ENCODE results near the gene FZD4.

The FZD4 gene

DNA sequence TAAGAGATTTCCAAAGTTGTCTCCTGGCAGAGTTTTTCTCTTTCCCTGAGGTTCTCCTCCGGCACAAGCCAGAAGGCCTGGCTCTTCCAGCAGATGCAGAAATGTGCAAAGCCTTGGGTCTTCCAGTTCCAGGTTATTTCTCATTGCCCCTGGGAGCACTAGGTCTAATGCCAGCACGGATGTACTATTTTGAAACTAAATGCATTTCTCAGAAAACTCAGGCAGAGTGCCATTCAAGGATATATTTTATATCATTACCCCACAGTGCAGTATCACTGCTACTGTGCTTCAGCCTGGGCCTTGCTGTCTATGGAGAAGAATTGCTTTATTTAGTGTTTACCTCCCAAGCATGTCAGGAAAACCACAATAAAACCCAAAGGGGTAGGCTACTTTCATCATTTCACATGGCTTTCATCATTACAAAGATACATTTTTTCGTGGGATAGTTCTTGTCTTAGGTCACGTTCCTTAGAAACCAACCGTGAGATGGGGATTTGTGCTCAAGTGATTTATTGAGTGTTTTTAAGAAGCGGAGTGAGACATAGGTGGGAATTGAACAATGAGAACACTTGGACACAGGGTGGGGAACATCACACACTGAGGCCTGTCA lies 22.4 kb upstream of the FZD4 start (continued):
- TF ChIP-seq, protein P1, sequence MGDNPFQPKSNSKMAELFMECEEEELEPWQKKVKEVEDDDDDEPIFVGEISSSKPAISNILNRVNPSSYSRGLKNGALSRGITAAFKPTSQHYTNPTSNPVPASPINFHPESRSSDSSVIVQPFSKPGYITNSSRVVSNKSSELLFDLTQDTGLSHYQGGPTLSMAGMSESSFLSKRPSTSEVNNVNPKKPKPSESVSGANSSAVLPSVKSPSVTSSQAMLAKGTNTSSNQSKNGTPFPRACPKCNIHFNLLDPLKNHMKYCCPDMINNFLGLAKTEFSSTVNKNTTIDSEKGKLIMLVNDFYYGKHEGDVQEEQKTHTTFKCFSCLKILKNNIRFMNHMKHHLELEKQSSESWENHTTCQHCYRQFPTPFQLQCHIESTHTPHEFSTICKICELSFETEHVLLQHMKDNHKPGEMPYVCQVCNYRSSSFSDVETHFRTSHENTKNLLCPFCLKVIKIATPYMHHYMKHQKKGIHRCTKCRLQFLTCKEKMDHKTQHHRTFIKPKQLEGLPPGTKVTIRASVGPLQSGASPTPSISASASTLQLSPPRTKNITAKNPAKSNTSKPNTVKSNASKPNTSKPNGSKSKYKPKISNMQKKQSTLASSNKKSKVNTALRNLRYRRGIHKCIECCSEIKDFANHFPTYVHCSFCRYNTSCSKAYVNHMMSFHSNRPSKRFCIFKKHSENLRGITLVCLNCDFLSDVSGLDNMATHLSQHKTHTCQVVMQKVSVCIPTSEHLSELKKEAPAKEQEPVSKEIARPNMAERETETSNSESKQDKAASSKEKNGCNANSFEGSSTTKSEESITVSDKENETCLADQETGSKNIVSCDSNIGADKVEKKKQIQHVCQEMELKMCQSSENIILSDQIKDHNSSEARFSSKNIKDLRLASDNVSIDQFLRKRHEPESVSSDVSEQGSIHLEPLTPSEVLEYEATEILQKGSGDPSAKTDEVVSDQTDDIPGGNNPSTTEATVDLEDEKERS (tag by site-specific recombination; IDR thresholded peaks at IDR 0.05) = no peak
- no peak for TF ChIP-seq KLF7 (tag by site-specific recombination; IDR thresholded peaks at IDR 0.05; ENCODE audit: borderline replicate concordance)
- TF ChIP-seq ZNF311 (tag by site-specific recombination; IDR thresholded peaks at IDR 0.05; ENCODE audit: borderline replicate concordance) = no peak
- TF ChIP-seq ZSCAN16 (tag by site-specific recombination; IDR thresholded peaks at IDR 0.05) = no peak
- no peak for TF ChIP-seq ZIC2 (tag by site-specific recombination; IDR thresholded peaks at IDR 0.05)
- TF ChIP-seq ZBTB48 (tag by site-specific recombination; IDR thresholded peaks at IDR 0.05) = no peak
- TF ChIP-seq ZNF112 (tag by site-specific recombination; IDR thresholded peaks at IDR 0.05) = no peak
- no peak for TF ChIP-seq ZNF416 (tag by site-specific recombination; IDR thresholded peaks at IDR 0.05)
- TF ChIP-seq, protein P2, sequence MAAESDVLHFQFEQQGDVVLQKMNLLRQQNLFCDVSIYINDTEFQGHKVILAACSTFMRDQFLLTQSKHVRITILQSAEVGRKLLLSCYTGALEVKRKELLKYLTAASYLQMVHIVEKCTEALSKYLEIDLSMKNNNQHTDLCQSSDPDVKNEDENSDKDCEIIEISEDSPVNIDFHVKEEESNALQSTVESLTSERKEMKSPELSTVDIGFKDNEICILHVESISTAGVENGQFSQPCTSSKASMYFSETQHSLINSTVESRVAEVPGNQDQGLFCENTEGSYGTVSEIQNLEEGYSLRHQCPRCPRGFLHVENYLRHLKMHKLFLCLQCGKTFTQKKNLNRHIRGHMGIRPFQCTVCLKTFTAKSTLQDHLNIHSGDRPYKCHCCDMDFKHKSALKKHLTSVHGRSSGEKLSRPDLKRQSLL (tag by site-specific recombination; IDR thresholded peaks at IDR 0.05) = no peak
- no peak for TF ChIP-seq SCRT2 (tag by site-specific recombination; IDR thresholded peaks at IDR 0.05)

DNA sequence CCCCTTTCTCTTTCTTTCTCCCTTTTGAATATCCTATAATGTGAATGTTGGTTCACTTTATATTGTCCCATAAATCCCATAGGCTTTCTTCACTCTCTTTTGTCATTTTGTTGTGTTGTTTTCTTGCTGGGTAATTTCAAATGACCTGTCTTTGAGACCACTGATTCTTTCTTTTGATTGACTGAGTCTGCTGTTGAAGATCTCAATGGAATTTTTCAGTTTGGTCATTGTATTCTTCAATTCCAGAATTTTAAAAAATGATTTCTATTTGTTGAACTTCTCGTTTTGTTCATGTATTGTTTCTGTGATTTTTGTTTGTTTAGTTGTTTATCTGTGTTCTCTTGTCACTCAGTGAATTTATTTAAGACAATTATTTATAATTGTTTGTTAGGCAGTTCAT lies 17.5 kb upstream of the FZD4 start:
- no peak overlapping the region for H3K4me3 ChIP-seq (ENCODE audit: low read depth, low read length)
- ChIA-PET CTCF (no interaction called here), POLR2A (no interaction called here)
- TF ChIP-seq ZNF366 (tag by site-specific recombination; conservative IDR thresholded peaks at IDR 0.05) = no peak
- TF ChIP-seq SETDB1 (IDR thresholded peaks at IDR 0.05; ENCODE audit: insufficient read length, low read length) = peak; percentile 80
- no peak for TF ChIP-seq GLIS2 (tag by site-specific recombination; IDR thresholded peaks at IDR 0.05)
- no peaks in the 10 kb centered on the region for H3K4me1 ChIP-seq (ENCODE audit: control insufficient read depth, insufficient read depth, low read length)
- H3K9me3 ChIP-seq (ENCODE audit: control insufficient read depth, insufficient read depth, low read depth, low read length) = no peaks in the 10 kb centered on the region
- no peak overlapping the region for H3K27ac ChIP-seq (ENCODE audit: extremely low read depth, low read depth, low read length)
- H3K36me3 ChIP-seq (ENCODE audit: control insufficient read depth in 2 of 2, insufficient read depth in 1 of 2, low read length in 2 of 2) = no peaks in the 10 kb centered on the region

DNA sequence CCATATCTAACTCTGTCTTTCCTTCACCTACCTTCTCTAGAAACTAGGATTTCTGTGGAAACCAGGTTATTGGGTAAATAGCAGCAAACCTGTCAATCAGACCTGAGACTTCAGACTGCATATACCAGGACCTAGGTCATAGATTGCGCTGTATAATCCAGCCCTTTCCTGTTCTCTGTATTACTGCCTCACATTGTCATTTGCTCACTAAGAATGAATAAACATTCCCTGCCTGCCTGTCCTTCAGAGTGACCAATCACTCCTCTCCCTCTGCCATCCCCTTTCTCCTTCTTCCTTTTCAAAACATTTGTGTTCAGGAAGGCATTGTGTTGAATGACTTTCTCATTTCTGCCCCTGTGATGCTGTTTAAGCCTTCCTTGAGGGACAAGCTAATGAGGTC lies 14.1 kb upstream of the FZD4 start:
- H3K9me3 ChIP-seq (ENCODE audit: control insufficient read depth, insufficient read depth, low read depth, low read length) = no peaks in the 10 kb centered on the region
- no peak overlapping the region for H3K4me3 ChIP-seq (ENCODE audit: low read depth, low read length)
- no peaks in the 10 kb centered on the region for H3K36me3 ChIP-seq (ENCODE audit: control insufficient read depth in 2 of 2, insufficient read depth in 1 of 2, low read length in 2 of 2)
- H3K27ac ChIP-seq (ENCODE audit: extremely low read depth, low read depth, low read length) = no peak overlapping the region
- ChIA-PET CTCF (no interaction called here), POLR2A (no interaction called here)
- H3K4me1 ChIP-seq (ENCODE audit: control insufficient read depth, insufficient read depth, low read length) = no peaks in the 10 kb centered on the region
- TF ChIP-seq ZNF785 (tag by site-specific recombination; IDR thresholded peaks at IDR 0.05) (no peak), BCL11A (tag by site-specific recombination; IDR thresholded peaks at IDR 0.05; ENCODE audit: low read depth) (no peak), ZNF530 (tag by site-specific recombination; IDR thresholded peaks at IDR 0.05; ENCODE audit: low read depth) (no peak), RBAK (tag by site-specific recombination; IDR thresholded peaks at IDR 0.05) (no peak), ZNF558 (tag by site-specific recombination; IDR thresholded peaks at IDR 0.05) (no peak), ZNF544 (tag by site-specific recombination; IDR thresholded peaks at IDR 0.05) (no peak), HOXD13 (CRISPR knock-in tag; IDR thresholded peaks at IDR 0.05; ENCODE audit: borderline replicate concordance) (no peak), ZSCAN16 (tag by site-specific recombination; IDR thresholded peaks at IDR 0.05) (no peak), ZNF214 (tag by site-specific recombination; IDR thresholded peaks at IDR 0.05; ENCODE audit: borderline replicate concordance) (no peak)
- TF ChIP-seq, protein P3, sequence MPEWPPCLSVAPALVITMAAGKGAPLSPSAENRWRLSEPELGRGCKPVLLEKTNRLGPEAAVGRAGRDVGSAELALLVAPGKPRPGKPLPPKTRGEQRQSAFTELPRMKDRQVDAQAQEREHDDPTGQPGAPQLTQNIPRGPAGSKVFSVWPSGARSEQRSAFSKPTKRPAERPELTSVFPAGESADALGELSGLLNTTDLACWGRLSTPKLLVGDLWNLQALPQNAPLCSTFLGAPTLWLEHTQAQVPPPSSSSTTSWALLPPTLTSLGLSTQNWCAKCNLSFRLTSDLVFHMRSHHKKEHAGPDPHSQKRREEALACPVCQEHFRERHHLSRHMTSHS (tag by site-specific recombination; IDR thresholded peaks at IDR 0.05) = no peak
- TF ChIP-seq, protein P4, sequence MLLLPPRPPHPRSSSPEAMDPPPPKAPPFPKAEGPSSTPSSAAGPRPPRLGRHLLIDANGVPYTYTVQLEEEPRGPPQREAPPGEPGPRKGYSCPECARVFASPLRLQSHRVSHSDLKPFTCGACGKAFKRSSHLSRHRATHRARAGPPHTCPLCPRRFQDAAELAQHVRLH (tag by site-specific recombination; IDR thresholded peaks at IDR 0.05) = no peak
- TF ChIP-seq, protein P5, sequence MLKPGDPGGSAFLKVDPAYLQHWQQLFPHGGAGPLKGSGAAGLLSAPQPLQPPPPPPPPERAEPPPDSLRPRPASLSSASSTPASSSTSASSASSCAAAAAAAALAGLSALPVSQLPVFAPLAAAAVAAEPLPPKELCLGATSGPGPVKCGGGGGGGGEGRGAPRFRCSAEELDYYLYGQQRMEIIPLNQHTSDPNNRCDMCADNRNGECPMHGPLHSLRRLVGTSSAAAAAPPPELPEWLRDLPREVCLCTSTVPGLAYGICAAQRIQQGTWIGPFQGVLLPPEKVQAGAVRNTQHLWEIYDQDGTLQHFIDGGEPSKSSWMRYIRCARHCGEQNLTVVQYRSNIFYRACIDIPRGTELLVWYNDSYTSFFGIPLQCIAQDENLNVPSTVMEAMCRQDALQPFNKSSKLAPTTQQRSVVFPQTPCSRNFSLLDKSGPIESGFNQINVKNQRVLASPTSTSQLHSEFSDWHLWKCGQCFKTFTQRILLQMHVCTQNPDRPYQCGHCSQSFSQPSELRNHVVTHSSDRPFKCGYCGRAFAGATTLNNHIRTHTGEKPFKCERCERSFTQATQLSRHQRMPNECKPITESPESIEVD (tag by site-specific recombination; IDR thresholded peaks at IDR 0.05) = no peak
- TF ChIP-seq, protein P6, sequence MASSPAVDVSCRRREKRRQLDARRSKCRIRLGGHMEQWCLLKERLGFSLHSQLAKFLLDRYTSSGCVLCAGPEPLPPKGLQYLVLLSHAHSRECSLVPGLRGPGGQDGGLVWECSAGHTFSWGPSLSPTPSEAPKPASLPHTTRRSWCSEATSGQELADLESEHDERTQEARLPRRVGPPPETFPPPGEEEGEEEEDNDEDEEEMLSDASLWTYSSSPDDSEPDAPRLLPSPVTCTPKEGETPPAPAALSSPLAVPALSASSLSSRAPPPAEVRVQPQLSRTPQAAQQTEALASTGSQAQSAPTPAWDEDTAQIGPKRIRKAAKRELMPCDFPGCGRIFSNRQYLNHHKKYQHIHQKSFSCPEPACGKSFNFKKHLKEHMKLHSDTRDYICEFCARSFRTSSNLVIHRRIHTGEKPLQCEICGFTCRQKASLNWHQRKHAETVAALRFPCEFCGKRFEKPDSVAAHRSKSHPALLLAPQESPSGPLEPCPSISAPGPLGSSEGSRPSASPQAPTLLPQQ (tag by site-specific recombination; IDR thresholded peaks at IDR 0.05) = no peak

Data from HEK293 (cell line).